ENCODE measurements around the gene TANC1.

- TF ChIP-seq CTCF (conservative IDR thresholded peaks at IDR 0.05; ENCODE audit: low read depth in 2 of 2) = no peak
- TF ChIP-seq EZH2phosphoT487 (IDR thresholded peaks at IDR 0.05; ENCODE audit: unreplicated experiment) = no peak
- TF ChIP-seq EZH2 (IDR thresholded peaks at IDR 0.05; ENCODE audit: low read depth, unreplicated experiment) = no peak
- no peak for TF ChIP-seq REST (IDR thresholded peaks at IDR 0.05; ENCODE audit: unreplicated experiment)
These were observed 143.0 kb downstream of the TANC1 start for GRCh38 chr2:159111346-159111927.
